HEK293 (cell line): Measurements from ENCODE around the gene SOX13.

Experiments used
- CTCF ChIA-PET: fragments of 350-600 bp; formaldehyde crosslinking; extraction: SDS; loops from one replicate; lab custom pipeline; 2021; ENCODE audit warnings: antibody characterized with exemption; lab: Yijun Ruan, JAX
- POLR2A ChIA-PET: fragments of 300-600 bp; formaldehyde crosslinking; extraction: SDS; loops from one replicate; lab custom pipeline; 2020; ENCODE audit warnings: antibody characterized with exemption, inconsistent platforms; lab: Yijun Ruan, JAX
- H3K27ac ChIP-seq: fragments of 200-500 bp; sonication (Bioruptor generic); 2 replicates; pipeline ENCODE4 v1.5.1; 2014; ENCODE audit warnings: low read depth, low read length, control low read depth, inconsistent platforms; ENCODE audit errors: extremely low read depth
- H3K36me3 ChIP-seq, 2 experiments: fragments of 200-500 bp in 1 of 2; sonication (Bioruptor generic) in 1 of 2; 1 replicate in 1 of 2; 2 replicates in 1 of 2; pipeline ENCODE4 v1.5.1; 2014 to 2017; ENCODE audit warnings: inconsistent platforms in 2 of 2, low read length in 2 of 2; ENCODE audit not compliant: control insufficient read depth in 2 of 2, insufficient read depth in 1 of 2
- H3K4me1 ChIP-seq: fragments of 200-500 bp; sonication (Bioruptor generic); 2 replicates; pipeline ENCODE4 v1.5.1; 2014; ENCODE audit warnings: mild to moderate bottlenecking, low read length, inconsistent platforms; ENCODE audit not compliant: control insufficient read depth, insufficient read depth
- H3K4me3 ChIP-seq: 2 replicates; pipeline ENCODE4 v1.5.1; 2011; ENCODE audit warnings: low read depth, mild to moderate bottlenecking, control low read depth, low read length, moderate library complexity
- H3K9me3 ChIP-seq: fragments of 200-500 bp; sonication (Bioruptor generic); 2 replicates; pipeline ENCODE4 v1.5.1; 2014; ENCODE audit warnings: low read depth, low read length, inconsistent platforms; ENCODE audit not compliant: control insufficient read depth, insufficient read depth
- CTCF ChIP-seq: fragments of 450-650 bp; formaldehyde crosslinking; IDR thresholded peaks from 2 replicates; pipeline ENCODE4 v1.5.1; 2016; ENCODE audit warnings: missing biosample characterization, missing genetic modification characterization
- FEZF1 ChIP-seq: fragments of 450-650 bp; formaldehyde crosslinking; IDR thresholded peaks from 2 replicates; pipeline ENCODE4 v1.5.1; 2016; ENCODE audit warnings: missing biosample characterization, missing genetic modification characterization
- GFI1B ChIP-seq: fragments of 450-650 bp; formaldehyde crosslinking; IDR thresholded peaks from 2 replicates; pipeline ENCODE4 v1.5.1; 2016; ENCODE audit warnings: missing biosample characterization, missing genetic modification characterization
- GLIS1 ChIP-seq: fragments of 450-650 bp; formaldehyde crosslinking; IDR thresholded peaks from 2 replicates; pipeline ENCODE4 v1.5.1; 2016; ENCODE audit warnings: missing biosample characterization, missing genetic modification characterization
- GLIS2 ChIP-seq: fragments of 450-650 bp; formaldehyde crosslinking; IDR thresholded peaks from 2 replicates; pipeline ENCODE4 v1.5.1; 2016; ENCODE audit warnings: missing biosample characterization, missing genetic modification characterization
- HOXA7 ChIP-seq: sonication (generic); formaldehyde crosslinking; IDR thresholded peaks from 2 replicates; pipeline ENCODE4 v1.8.1; 2022; ENCODE audit warnings: missing genetic modification reagents, borderline replicate concordance
- INSM2 ChIP-seq: fragments of 450-650 bp; formaldehyde crosslinking; IDR thresholded peaks from 2 replicates; pipeline ENCODE4 v1.5.1; 2016; ENCODE audit warnings: missing biosample characterization, missing genetic modification characterization
- PRDM1 ChIP-seq: fragments of 450-650 bp; formaldehyde crosslinking; IDR thresholded peaks from 2 replicates; pipeline ENCODE4; 2016; ENCODE audit warnings: missing biosample characterization, missing genetic modification characterization
- SCRT2 ChIP-seq: fragments of 450-650 bp; formaldehyde crosslinking; IDR thresholded peaks from 2 replicates; pipeline ENCODE4 v1.5.1; 2016; ENCODE audit warnings: missing biosample characterization, missing genetic modification characterization
- ZFHX2 ChIP-seq: fragments of 450-650 bp; formaldehyde crosslinking; conservative IDR thresholded peaks from 2 replicates; pipeline ENCODE4 v1.5.1; 2016; ENCODE audit warnings: missing biosample characterization, missing genetic modification characterization
- ZNF114 ChIP-seq: fragments of 450-650 bp; formaldehyde crosslinking; IDR thresholded peaks from 2 replicates; pipeline ENCODE4 v1.5.0; 2017; ENCODE audit warnings: missing biosample characterization, missing genetic modification characterization
- ZNF16 ChIP-seq: fragments of 450-650 bp; formaldehyde crosslinking; IDR thresholded peaks from 2 replicates; pipeline ENCODE4 v1.5.1; 2016; ENCODE audit warnings: low read depth, missing biosample characterization, missing genetic modification characterization
- ZNF174 ChIP-seq: fragments of 450-650 bp; formaldehyde crosslinking; IDR thresholded peaks from 2 replicates; pipeline ENCODE4 v1.5.0; 2017; ENCODE audit warnings: missing biosample characterization, mild to moderate bottlenecking, missing genetic modification characterization
- ZNF18 ChIP-seq: fragments of 450-650 bp; formaldehyde crosslinking; IDR thresholded peaks from 2 replicates; pipeline ENCODE4 v1.5.1; 2016; ENCODE audit warnings: missing biosample characterization, missing genetic modification characterization
- ZNF311 ChIP-seq: fragments of 450-650 bp; formaldehyde crosslinking; IDR thresholded peaks from 2 replicates; pipeline ENCODE4 v1.5.1; 2017; ENCODE audit warnings: missing biosample characterization, missing genetic modification characterization, borderline replicate concordance
- ZNF354C ChIP-seq: fragments of 450-650 bp; formaldehyde crosslinking; IDR thresholded peaks from 2 replicates; pipeline ENCODE4 v1.5.1; 2016; ENCODE audit warnings: missing biosample characterization, missing genetic modification characterization, low read depth, borderline replicate concordance
- ZNF366 ChIP-seq: fragments of 450-650 bp; formaldehyde crosslinking; conservative IDR thresholded peaks from 2 replicates; pipeline ENCODE4 v1.5.1; 2016; ENCODE audit warnings: missing biosample characterization, missing genetic modification characterization
- ZNF423 ChIP-seq: fragments of 450-650 bp; formaldehyde crosslinking; IDR thresholded peaks from 2 replicates; pipeline ENCODE4 v1.5.1; 2016; ENCODE audit warnings: missing biosample characterization, missing genetic modification characterization
- ZNF473 ChIP-seq: fragments of 450-650 bp; formaldehyde crosslinking; IDR thresholded peaks from 2 replicates; pipeline ENCODE4 v1.5.1; 2017; ENCODE audit warnings: missing biosample characterization, missing genetic modification characterization
- ZNF514 ChIP-seq: fragments of 450-650 bp; formaldehyde crosslinking; IDR thresholded peaks from 2 replicates; pipeline ENCODE4 v1.5.1; 2016; ENCODE audit warnings: missing biosample characterization, missing genetic modification characterization
- ZNF529 ChIP-seq: fragments of 450-650 bp; formaldehyde crosslinking; IDR thresholded peaks from 2 replicates; pipeline ENCODE4 v1.5.1; 2017; ENCODE audit warnings: missing genetic modification characterization, missing biosample characterization; ENCODE audit not compliant: insufficient replicate concordance
- ZNF544 ChIP-seq: fragments of 450-650 bp; formaldehyde crosslinking; IDR thresholded peaks from 2 replicates; pipeline ENCODE4 v1.5.0; 2017; ENCODE audit warnings: missing biosample characterization, missing genetic modification characterization
- ZNF549 ChIP-seq: fragments of 450-650 bp; IDR thresholded peaks from 2 replicates; pipeline ENCODE4 v1.5.1; 2018; ENCODE audit warnings: missing biosample characterization, missing genetic modification characterization, mild to moderate bottlenecking, inconsistent platforms, moderate library complexity
- ZNF600 ChIP-seq: fragments of 450-650 bp; formaldehyde crosslinking; IDR thresholded peaks from 2 replicates; pipeline ENCODE4 v1.5.1; 2016; ENCODE audit warnings: missing biosample characterization, missing genetic modification characterization
- ZNF645 ChIP-seq: fragments of 450-650 bp; formaldehyde crosslinking; IDR thresholded peaks from 2 replicates; pipeline ENCODE4; 2016; ENCODE audit warnings: missing biosample characterization, missing genetic modification characterization
- ZNF664 ChIP-seq: fragments of 450-650 bp; formaldehyde crosslinking; IDR thresholded peaks from 2 replicates; pipeline ENCODE4 v1.5.1; 2016; ENCODE audit warnings: missing biosample characterization, missing genetic modification characterization
- ZNF747 ChIP-seq: fragments of 450-650 bp; formaldehyde crosslinking; IDR thresholded peaks from 2 replicates; pipeline ENCODE4 v1.5.1; 2016; ENCODE audit warnings: missing biosample characterization, missing genetic modification characterization
- ZNF76 ChIP-seq: fragments of 450-650 bp; formaldehyde crosslinking; IDR thresholded peaks from 2 replicates; pipeline ENCODE4; 2016; ENCODE audit warnings: low read depth, missing biosample characterization, missing genetic modification characterization, borderline replicate concordance
- ZNF768 ChIP-seq: fragments of 450-650 bp; formaldehyde crosslinking; IDR thresholded peaks from 2 replicates; pipeline ENCODE4 v1.5.1; 2018; ENCODE audit warnings: missing biosample characterization, mild to moderate bottlenecking, missing genetic modification characterization
- ZNF776 ChIP-seq: fragments of 450-650 bp; formaldehyde crosslinking; IDR thresholded peaks from 2 replicates; pipeline ENCODE4 v1.5.0; 2017; ENCODE audit warnings: missing biosample characterization, missing genetic modification characterization, borderline replicate concordance
- ZXDB ChIP-seq: fragments of 450-650 bp; formaldehyde crosslinking; IDR thresholded peaks from 2 replicates; pipeline ENCODE4 v1.5.1; 2016; ENCODE audit warnings: missing biosample characterization, missing genetic modification characterization
- TF ChIP-seq, protein P1 (sequence below): fragments of 450-650 bp; formaldehyde crosslinking; IDR thresholded peaks from 2 replicates; pipeline ENCODE4 v1.5.1; 2016; ENCODE audit warnings: missing biosample characterization, missing genetic modification characterization

SOX13 gene

DNA sequence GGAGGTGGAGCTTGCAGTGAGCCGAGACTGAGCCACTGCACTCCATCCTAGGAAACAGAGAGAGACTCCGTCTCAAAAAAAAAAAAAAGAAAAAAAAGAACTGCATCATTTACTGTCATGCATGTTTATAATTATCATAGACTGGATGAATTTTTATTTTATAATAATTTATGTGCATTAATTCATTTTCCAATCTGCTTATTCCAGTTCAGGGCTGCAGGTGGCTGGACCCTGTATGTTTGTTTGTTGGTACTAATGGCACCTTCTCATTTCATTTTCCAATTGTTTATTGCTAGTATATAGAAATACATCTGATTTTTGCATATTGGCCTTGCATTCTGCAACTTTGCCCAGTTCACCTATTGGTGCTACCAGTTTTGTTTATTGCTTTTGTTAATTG is 19.0 kb upstream of the SOX13 start:
- Histone ChIP-seq H3K27ac (no peak overlapping the region), H3K4me1 (no peaks in the 10 kb centered on the region), H3K4me3 (no peak overlapping the region), H3K9me3 (no peaks in the 10 kb centered on the region), H3K36me3 (no peaks in the 10 kb centered on the region)
- CTCF ChIA-PET, result no interaction called here
- no peak for TF ChIP-seq ZNF18
- TF ChIP-seq ZNF16 (tag by site-specific recombination), result no peak
- TF ChIP-seq PRDM1 (tag by site-specific recombination), result no peak
- TF ChIP-seq ZNF529 (tag by site-specific recombination), result no peak
- TF ChIP-seq ZNF311, result no peak
- TF ChIP-seq ZNF768, result no peak
- no peak for TF ChIP-seq ZNF114 (tag by site-specific recombination)
- no peak for TF ChIP-seq INSM2 (tag by site-specific recombination)
- no peak for TF ChIP-seq ZNF514 (tag by site-specific recombination)
- no peak for TF ChIP-seq ZFHX2 (tag by site-specific recombination)
- no peak for TF ChIP-seq HOXA7 (CRISPR knock-in tag)
- TF ChIP-seq ZNF174 (tag by site-specific recombination), result no peak
- TF ChIP-seq GFI1B (tag by site-specific recombination), result no peak
- TF ChIP-seq ZNF747 (tag by site-specific recombination), result no peak
- POLR2A ChIA-PET, result no interaction called here

- Histone ChIP-seq H3K4me3 (no peak overlapping the region), H3K36me3 (no peaks in the 10 kb centered on the region), H3K9me3 (no peaks in the 10 kb centered on the region), H3K27ac (no peak overlapping the region), H3K4me1 (no peaks in the 10 kb centered on the region)
- POLR2A ChIA-PET, result interaction anchor here (0.6 to 2.5 kb wide), 2 partner anchors 13 to 194 kb away, joined by 4 to 7 read pairs; partner anchors contain the start of gene SOX13
- CTCF ChIA-PET, result interaction anchor here (0.6 to 0.7 kb wide), 3 partner anchors 195 to 1691 kb away, joined by 3 read pairs; no protein-coding TSS in a partner anchor
- TF ChIP-seq ZNF549 (tag by site-specific recombination) (no peak), ZNF544 (tag by site-specific recombination) (no peak), ZXDB (tag by site-specific recombination) (no peak), ZNF76 (no peak), ZNF354C (tag by site-specific recombination) (no peak), FEZF1 (no peak), ZNF423 (no peak), ZNF776 (tag by site-specific recombination) (no peak), SCRT2 (tag by site-specific recombination) (no peak), ZNF600 (tag by site-specific recombination) (no peak), GLIS1 (tag by site-specific recombination) (no peak), GLIS2 (tag by site-specific recombination) (no peak), ZNF664 (tag by site-specific recombination) (no peak), ZNF473 (tag by site-specific recombination) (no peak), ZNF366 (no peak), ZNF645 (tag by site-specific recombination) (no peak), CTCF (tag by site-specific recombination) (no peak)
- TF ChIP-seq, protein P1, sequence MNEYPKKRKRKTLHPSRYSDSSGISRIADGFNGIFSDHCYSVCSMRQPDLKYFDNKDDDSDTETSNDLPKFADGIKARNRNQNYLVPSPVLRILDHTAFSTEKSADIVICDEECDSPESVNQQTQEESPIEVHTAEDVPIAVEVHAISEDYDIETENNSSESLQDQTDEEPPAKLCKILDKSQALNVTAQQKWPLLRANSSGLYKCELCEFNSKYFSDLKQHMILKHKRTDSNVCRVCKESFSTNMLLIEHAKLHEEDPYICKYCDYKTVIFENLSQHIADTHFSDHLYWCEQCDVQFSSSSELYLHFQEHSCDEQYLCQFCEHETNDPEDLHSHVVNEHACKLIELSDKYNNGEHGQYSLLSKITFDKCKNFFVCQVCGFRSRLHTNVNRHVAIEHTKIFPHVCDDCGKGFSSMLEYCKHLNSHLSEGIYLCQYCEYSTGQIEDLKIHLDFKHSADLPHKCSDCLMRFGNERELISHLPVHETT (tag by site-specific recombination), result no peak
These were observed 12.9 kb upstream of the SOX13 start for GRCh38 chr1:204059970-204060369.
